HL-60 (cell line): ENCODE measurements around the gene TGFA.

ENCODE experiments used
- POLR2AphosphoS5 ChIP-seq: IDR thresholded peaks from 2 replicates; pipeline ENCODE4 v1.6.1; 2012; ENCODE audit warnings: low read depth
- TF ChIP-seq, protein P1 (sequence below): IDR thresholded peaks from one replicate; pipeline ENCODE4 v1.5.1; 2011; ENCODE audit warnings: low read length, control low read depth, inconsistent platforms; ENCODE audit not compliant: insufficient read depth

DNA sequence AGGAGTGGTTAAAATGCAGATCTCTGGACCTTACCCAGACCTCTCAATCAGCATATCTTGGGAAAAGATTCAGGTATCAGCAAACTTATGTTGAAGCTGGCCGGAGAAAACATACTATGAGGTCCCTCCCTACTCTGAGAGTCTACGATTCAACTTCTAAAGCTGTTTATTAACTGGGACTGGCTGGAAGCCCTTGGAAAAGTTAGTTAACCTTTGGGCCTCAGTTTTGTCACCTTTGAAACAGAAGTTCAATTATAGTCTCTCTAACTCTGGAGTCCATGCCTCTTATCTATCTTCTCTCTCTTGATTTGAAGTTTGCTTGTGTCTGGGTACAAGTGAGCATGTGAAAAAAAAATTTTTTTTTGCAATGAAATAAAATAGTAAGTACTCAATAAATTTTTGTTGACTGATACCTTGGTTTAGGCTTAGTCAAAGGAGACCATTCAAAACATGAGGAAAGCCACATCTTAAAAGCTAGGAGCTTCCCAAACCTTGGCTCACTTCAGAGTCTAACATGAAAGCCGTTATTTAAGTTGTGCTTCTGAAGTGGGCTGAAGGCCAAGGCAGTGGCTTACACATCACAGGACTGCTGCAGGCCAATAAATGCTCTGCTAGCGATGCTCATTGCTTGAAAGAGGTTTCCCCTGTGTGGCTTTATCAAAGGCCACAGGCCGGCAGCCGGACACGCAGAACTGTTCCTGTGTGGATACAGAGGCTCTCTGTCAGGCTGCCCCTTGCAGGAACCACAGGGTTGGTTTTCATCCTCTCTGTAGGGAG is 141.1 kb downstream of the TGFA start:
- TF ChIP-seq, protein P1, sequence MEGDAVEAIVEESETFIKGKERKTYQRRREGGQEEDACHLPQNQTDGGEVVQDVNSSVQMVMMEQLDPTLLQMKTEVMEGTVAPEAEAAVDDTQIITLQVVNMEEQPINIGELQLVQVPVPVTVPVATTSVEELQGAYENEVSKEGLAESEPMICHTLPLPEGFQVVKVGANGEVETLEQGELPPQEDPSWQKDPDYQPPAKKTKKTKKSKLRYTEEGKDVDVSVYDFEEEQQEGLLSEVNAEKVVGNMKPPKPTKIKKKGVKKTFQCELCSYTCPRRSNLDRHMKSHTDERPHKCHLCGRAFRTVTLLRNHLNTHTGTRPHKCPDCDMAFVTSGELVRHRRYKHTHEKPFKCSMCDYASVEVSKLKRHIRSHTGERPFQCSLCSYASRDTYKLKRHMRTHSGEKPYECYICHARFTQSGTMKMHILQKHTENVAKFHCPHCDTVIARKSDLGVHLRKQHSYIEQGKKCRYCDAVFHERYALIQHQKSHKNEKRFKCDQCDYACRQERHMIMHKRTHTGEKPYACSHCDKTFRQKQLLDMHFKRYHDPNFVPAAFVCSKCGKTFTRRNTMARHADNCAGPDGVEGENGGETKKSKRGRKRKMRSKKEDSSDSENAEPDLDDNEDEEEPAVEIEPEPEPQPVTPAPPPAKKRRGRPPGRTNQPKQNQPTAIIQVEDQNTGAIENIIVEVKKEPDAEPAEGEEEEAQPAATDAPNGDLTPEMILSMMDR, result no peak
- TF ChIP-seq POLR2AphosphoS5, result no peak
